CD8-positive, alpha-beta memory T cell (primary cell): ENCODE measurements around the gene DNAJB14. TPM values are rescaled to one million over a fixed set of nuclear protein-coding genes. Genes with fewer than 3 reads are reported as not detected.

Experiments used
- CTCF ChIA-PET: fragments of 350-600 bp; sonication (Branson Sonifier 250); formaldehyde crosslinking; loops from one replicate; lab custom pipeline; 2021; ENCODE audit warnings: antibody characterized with exemption; lab: Charles Lee
- POLR2A ChIA-PET: fragments of 350-600 bp; sonication (Branson Sonifier 250); formaldehyde crosslinking; loops from one replicate; lab custom pipeline; 2021; ENCODE audit warnings: antibody characterized with exemption; lab: Charles Lee
- DNase-seq, 5 donors: peaks; one replicate each; pipeline versions ENCODE4 v3.0.0 to v3.0.0-alpha.2; 2020 to 2022; ENCODE audit warnings: mixed read lengths in 1 of 5
- H3K27ac ChIP-seq: one replicate; pipeline ENCODE4 v1.7.0; 2013; ENCODE audit warnings: low read depth, mild to moderate bottlenecking, low read length, moderate library complexity
- H3K27me3 ChIP-seq: 2 replicates; pipeline ENCODE4 v1.7.0; 2013; ENCODE audit warnings: low read length, mild to moderate bottlenecking; ENCODE audit not compliant: insufficient read depth, poor library complexity, severe bottlenecking
- H3K36me3 ChIP-seq: 2 replicates; pipeline ENCODE4 v1.7.0; 2013; ENCODE audit warnings: mild to moderate bottlenecking, low read length, moderate library complexity; ENCODE audit not compliant: insufficient read depth
- H3K4me1 ChIP-seq: 2 replicates; pipeline ENCODE4 v1.7.0; 2013; ENCODE audit warnings: mild to moderate bottlenecking, low read length, moderate library complexity; ENCODE audit not compliant: insufficient read depth
- H3K4me3 ChIP-seq: 2 replicates; pipeline ENCODE4 v1.7.0; 2013; ENCODE audit warnings: mild to moderate bottlenecking, low read length
- H3K9me3 ChIP-seq: 2 replicates; pipeline ENCODE4 v1.7.0; 2013; ENCODE audit warnings: mild to moderate bottlenecking, low read length
- H3K27ac Mint-ChIP-seq, 8 donors: one replicate each; pipeline ENCODE4 v1.8.0; 2020 to 2021; ENCODE audit warnings: mixed read lengths in 8 of 8, mild to moderate bottlenecking in 6 of 8, inconsistent platforms in 3 of 8, moderate library complexity in 3 of 8
- H3K27me3 Mint-ChIP-seq, 2 donors: one replicate each; pipeline ENCODE4 v1.8.0; 2020 to 2021; ENCODE audit warnings: mixed read lengths in 2 of 2, mild to moderate bottlenecking in 1 of 2, moderate library complexity in 1 of 2
- H3K36me3 Mint-ChIP-seq, 3 donors: one replicate each; pipeline ENCODE4 v1.8.0; 2020 to 2021; ENCODE audit warnings: mixed read lengths in 3 of 3, inconsistent platforms in 1 of 3, mild to moderate bottlenecking in 1 of 3
- H3K4me1 Mint-ChIP-seq, 3 donors: one replicate each; pipeline ENCODE4 v1.8.0; 2020 to 2021; ENCODE audit warnings: mixed read lengths in 3 of 3, inconsistent platforms in 1 of 3, mild to moderate bottlenecking in 1 of 3
- H3K4me3 Mint-ChIP-seq, 7 donors: one replicate each; pipeline ENCODE4 v1.8.0; 2020 to 2021; ENCODE audit warnings: mixed read lengths in 7 of 7, mild to moderate bottlenecking in 6 of 7, moderate library complexity in 4 of 7, inconsistent platforms in 2 of 7
- H3K9me3 Mint-ChIP-seq, 5 donors: one replicate each; pipeline ENCODE4 v1.8.0; 2020 to 2022; ENCODE audit warnings: mixed read lengths in 5 of 5, mild to moderate bottlenecking in 3 of 5, moderate library complexity in 2 of 5, inconsistent platforms in 1 of 5
- polyA plus RNA-seq: library from polyadenylated mRNA; unstranded; fragments of 300-500 nt; fragmentation: Illumina TruSeq; gene quantifications from one replicate; pipeline ENCODE4 v1.2.3, GENCODE V29; 2021
- total RNA-seq, 2 experiments: library from RNA; stranded (reverse); gene quantifications; one replicate each; pipeline ENCODE4 v1.2.3, GENCODE V29; 2021

DNAJB14 gene
- total RNA-seq (10 to 100 TPM; 43.8 to 46.5 TPM), polyA plus RNA-seq (63.3 TPM)

DNA sequence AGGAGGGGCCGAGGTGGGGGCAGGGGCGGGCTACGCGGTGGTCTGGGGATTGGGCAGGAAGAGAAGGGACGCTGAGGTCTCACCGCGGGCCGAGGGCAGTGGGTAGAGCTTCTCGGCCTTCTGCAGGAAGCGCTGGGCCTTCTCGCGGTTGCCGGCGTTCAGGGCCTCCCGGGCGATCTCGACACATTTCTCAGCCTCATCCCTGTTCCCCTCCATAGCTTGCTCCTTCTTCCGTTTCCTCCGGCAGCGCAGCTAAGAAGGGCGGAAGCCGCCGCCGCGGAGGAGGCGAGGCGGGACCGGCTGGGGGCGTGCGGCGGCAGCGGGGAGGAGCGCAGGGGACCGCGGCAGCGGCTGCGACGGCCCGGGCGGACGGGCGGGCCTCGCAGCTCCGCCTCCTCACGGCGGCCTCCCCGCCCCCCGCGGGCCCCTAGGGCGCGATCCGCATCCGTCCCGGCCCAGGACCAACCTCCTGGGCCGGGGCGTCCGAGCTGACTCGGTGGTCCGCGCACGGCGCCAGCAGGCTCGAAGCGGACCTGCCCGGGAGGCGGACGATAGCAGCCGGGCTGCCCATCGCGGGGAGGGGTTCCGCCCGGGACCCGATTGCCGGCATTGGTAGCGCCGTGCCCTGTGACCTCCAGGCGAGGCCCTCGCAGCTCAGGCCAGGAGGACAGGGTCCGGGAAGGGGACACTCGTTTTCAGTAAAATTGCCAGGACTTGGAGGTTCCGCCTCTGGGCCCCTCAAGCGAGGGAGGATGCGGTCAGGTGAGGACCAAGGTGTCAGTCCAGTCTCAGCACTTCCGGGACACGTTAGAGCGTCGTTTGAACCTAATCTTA is at the start of gene DNAJB14:
TSS of gene DNAJB14 (minus strand) at position 263 of the 834 bp plus-strand sequence. CDS start at position 216, 47 bp downstream.
- H3K36me3 Mint-ChIP-seq: peaks cover 0 to 31% (median 6%) of the 10 kb centered on the region in 3 donors
- CTCF ChIA-PET: interaction anchor here (0.5 to 4.6 kb wide), 6 partner anchors 50 to 952 kb away, joined by 3 to 36 read pairs (median 14); partner anchors contain the start of genes LAMTOR3 and TRMT10A

DNA sequence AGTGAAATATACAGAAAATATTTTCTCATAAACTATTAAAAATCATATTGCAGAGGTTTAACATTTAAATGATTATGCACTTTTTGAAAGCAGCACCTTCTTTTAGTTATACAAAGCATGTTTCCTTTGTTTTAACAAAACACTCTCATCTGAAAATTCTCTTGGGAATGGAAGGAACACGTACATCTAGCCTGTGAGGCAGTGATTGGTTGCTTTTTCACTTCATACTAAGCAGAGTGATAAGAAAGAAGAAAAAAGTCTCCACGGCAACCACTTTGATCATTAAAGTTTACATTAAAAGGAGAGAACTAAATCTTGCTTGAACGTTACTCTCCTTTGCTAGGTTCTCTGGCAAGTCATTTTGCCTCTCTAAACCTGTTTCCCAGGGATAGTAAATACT is 45.3 kb upstream of the DNAJB14 start:
- no peaks in the 10 kb centered on the region for H3K4me1 Mint-ChIP-seq
- Histone ChIP-seq H3K27ac (no peak overlapping the region), H3K4me3 (no peak overlapping the region), H3K27me3 (peaks cover 4% of the 10 kb centered on the region), H3K9me3 (no peaks in the 10 kb centered on the region), H3K4me1 (no peaks in the 10 kb centered on the region), H3K36me3 (no peaks in the 10 kb centered on the region)
- H3K9me3 Mint-ChIP-seq: no peaks in the 10 kb centered on the region
- H3K36me3 Mint-ChIP-seq: no peaks in the 10 kb centered on the region
- no peak overlapping the region for H3K27ac Mint-ChIP-seq
- DNase-seq: no peak
- peaks cover 1 to 8% of the 10 kb centered on the region in 2 donors for H3K27me3 Mint-ChIP-seq
- no peak overlapping the region for H3K4me3 Mint-ChIP-seq
- ChIA-PET CTCF (interaction anchor here (0.8 kb wide), 1 partner anchor 43 kb away, joined by 3 read pairs; no protein-coding TSS in a partner anchor), POLR2A (no interaction called here)

More for the DNA sequence above, at the start of gene DNAJB14:
- DNase-seq: peak; percentile 78 to 86 (median 84)
- POLR2A ChIA-PET: interaction anchor here (0.6 to 3.9 kb wide), 11 partner anchors 19 to 1381 kb away, joined by 3 to 33 read pairs (median 4); partner anchors contain the start of genes ADH5, DAPP1, LAMTOR3 and METAP1
- Histone ChIP-seq H3K9me3 (no peaks in the 10 kb centered on the region), H3K4me3 (peak within 1 kb of the TSS; percentile 90), H3K36me3 (peaks cover 8% of the 10 kb centered on the region), H3K27ac (peak within 1 kb of the TSS; percentile 89), H3K4me1 (peaks cover 62% of the 10 kb centered on the region), H3K27me3 (no peaks in the 10 kb centered on the region)
- H3K4me1 Mint-ChIP-seq: peaks cover 47 to 58% (median 57%) of the 10 kb centered on the region in 3 donors
- no peaks in the 10 kb centered on the region for H3K27me3 Mint-ChIP-seq
- H3K4me3 Mint-ChIP-seq: peak within 1 kb of the TSS in 6 of 7 donors; percentile 96 to 100 (median 98)
- no peaks in the 10 kb centered on the region for H3K9me3 Mint-ChIP-seq
- peak within 1 kb of the TSS; percentile 94 to 99 (median 99) for H3K27ac Mint-ChIP-seq

GRCh38 chr4:99987681-99988080 is 41.3 kb upstream of the DNAJB14 start:
- DNase-seq: no peak
- ChIA-PET CTCF (no interaction called here), POLR2A (no interaction called here)

GRCh38 chr4:99986792-99987191 is 40.4 kb upstream of the DNAJB14 start:
- no peak for DNase-seq
- Mint-ChIP-seq H3K27me3 (peaks cover 6 to 16% of the 10 kb centered on the region in 2 donors), H3K4me1 (peaks cover 0 to 2% (median 0%) of the 10 kb centered on the region in 3 donors), H3K36me3 (peaks cover 0 to 4% (median 0%) of the 10 kb centered on the region in 3 donors), H3K9me3 (peaks cover 0 to 2% (median 0%) of the 10 kb centered on the region in 5 donors), H3K27ac (no peak overlapping the region), H3K4me3 (no peak overlapping the region)
- ChIA-PET CTCF (no interaction called here), POLR2A (no interaction called here)
- Histone ChIP-seq H3K9me3 (no peaks in the 10 kb centered on the region), H3K27ac (no peak overlapping the region), H3K36me3 (no peaks in the 10 kb centered on the region), H3K4me3 (no peak overlapping the region), H3K27me3 (peaks cover 4% of the 10 kb centered on the region), H3K4me1 (no peaks in the 10 kb centered on the region)

More at GRCh38 chr4:99987681-99988080, 41.3 kb upstream of the DNAJB14 start:
- no peaks in the 10 kb centered on the region for H3K9me3 ChIP-seq
- H3K27ac ChIP-seq: no peak overlapping the region
- Mint-ChIP-seq H3K4me3 (no peak overlapping the region), H3K27me3 (peaks cover 5 to 16% of the 10 kb centered on the region in 2 donors), H3K4me1 (peaks cover 0 to 2% (median 0%) of the 10 kb centered on the region in 3 donors), H3K36me3 (peaks cover 0 to 4% (median 0%) of the 10 kb centered on the region in 3 donors), H3K27ac (no peak overlapping the region), H3K9me3 (peaks cover 0 to 2% (median 0%) of the 10 kb centered on the region in 5 donors)
- no peaks in the 10 kb centered on the region for H3K36me3 ChIP-seq
- H3K27me3 ChIP-seq: peaks cover 4% of the 10 kb centered on the region
- H3K4me1 ChIP-seq: no peaks in the 10 kb centered on the region
- no peak overlapping the region for H3K4me3 ChIP-seq

GRCh38 chr4:99983289-99983943 is 37.0 kb upstream of the DNAJB14 start:
- no peak for DNase-seq
- H3K27me3 ChIP-seq: no peaks in the 10 kb centered on the region
- peaks cover 0 to 3% (median 0%) of the 10 kb centered on the region in 5 donors for H3K9me3 Mint-ChIP-seq
- H3K4me1 ChIP-seq: no peaks in the 10 kb centered on the region
- no peaks in the 10 kb centered on the region for H3K36me3 ChIP-seq
- H3K27ac Mint-ChIP-seq: no peak overlapping the region
- CTCF ChIA-PET: no interaction called here
- H3K36me3 Mint-ChIP-seq: peaks cover 0 to 4% (median 0%) of the 10 kb centered on the region in 3 donors
- no peak overlapping the region for H3K4me3 Mint-ChIP-seq
- no peak overlapping the region for H3K4me3 ChIP-seq
- POLR2A ChIA-PET: no interaction called here
- H3K4me1 Mint-ChIP-seq: peaks cover 0 to 2% (median 0%) of the 10 kb centered on the region in 3 donors
- H3K9me3 ChIP-seq: no peaks in the 10 kb centered on the region
- H3K27ac ChIP-seq: peak overlapping the region; percentile 11
- peaks cover 8 to 11% of the 10 kb centered on the region in 2 donors for H3K27me3 Mint-ChIP-seq

DNA sequence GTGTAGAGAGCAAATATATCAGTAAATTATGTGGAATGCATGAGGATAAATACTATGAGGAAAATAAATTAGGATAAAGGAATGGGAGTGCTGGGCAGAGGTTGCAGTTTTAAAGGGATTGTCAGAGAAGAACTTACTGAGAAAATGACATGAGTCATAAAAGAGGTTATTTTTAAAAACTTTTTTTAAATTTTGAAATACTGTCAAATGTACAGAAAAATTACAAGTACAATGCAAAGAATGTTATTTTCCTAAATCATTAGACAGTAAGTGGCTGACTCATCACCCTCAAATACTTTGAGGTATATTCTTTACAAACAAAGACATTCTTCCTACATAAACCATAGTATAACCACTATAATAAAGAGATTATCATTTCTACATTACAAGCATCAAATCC is 33.5 kb upstream of the DNAJB14 start:
- H3K4me1 ChIP-seq: no peaks in the 10 kb centered on the region
- H3K9me3 ChIP-seq: no peaks in the 10 kb centered on the region
- Mint-ChIP-seq H3K4me1 (peaks cover 0 to 2% (median 0%) of the 10 kb centered on the region in 3 donors), H3K36me3 (no peaks in the 10 kb centered on the region), H3K9me3 (peaks cover 0 to 5% (median 0%) of the 10 kb centered on the region in 5 donors), H3K27ac (no peak overlapping the region), H3K27me3 (peaks cover 8 to 9% of the 10 kb centered on the region in 2 donors), H3K4me3 (no peak overlapping the region)
- H3K27ac ChIP-seq: no peak overlapping the region
- DNase-seq: no peak
- POLR2A ChIA-PET: no interaction called here
- no peaks in the 10 kb centered on the region for H3K27me3 ChIP-seq
- CTCF ChIA-PET: no interaction called here
- no peaks in the 10 kb centered on the region for H3K36me3 ChIP-seq
- H3K4me3 ChIP-seq: no peak overlapping the region

- no peaks in the 10 kb centered on the region for H3K4me1 ChIP-seq
- CTCF ChIA-PET: no interaction called here
- H3K9me3 ChIP-seq: no peaks in the 10 kb centered on the region
- Mint-ChIP-seq H3K27ac (no peak overlapping the region), H3K9me3 (peaks cover 0 to 3% (median 0%) of the 10 kb centered on the region in 5 donors), H3K27me3 (peaks cover 3 to 7% of the 10 kb centered on the region in 2 donors), H3K4me3 (no peak overlapping the region), H3K4me1 (peaks cover 0 to 3% (median under 1%) of the 10 kb centered on the region in 3 donors), H3K36me3 (peaks cover 0 to 3% (median 0%) of the 10 kb centered on the region in 3 donors)
- H3K36me3 ChIP-seq: no peaks in the 10 kb centered on the region
- H3K27ac ChIP-seq: no peak overlapping the region
- no peaks in the 10 kb centered on the region for H3K27me3 ChIP-seq
- H3K4me3 ChIP-seq: no peak overlapping the region
- no peak for DNase-seq
- POLR2A ChIA-PET: no interaction called here
Observed at GRCh38 chr4:99971453-99972111, 25.2 kb upstream of the DNAJB14 start.
